ENCODE data around the gene MAP3K20.
"Not testable (repeated sequence)": the region's sequence is repeated elsewhere in the genome, so short reads cannot be mapped to it uniquely, and the experiment has no call there.

MAP3K20 gene

DNA sequence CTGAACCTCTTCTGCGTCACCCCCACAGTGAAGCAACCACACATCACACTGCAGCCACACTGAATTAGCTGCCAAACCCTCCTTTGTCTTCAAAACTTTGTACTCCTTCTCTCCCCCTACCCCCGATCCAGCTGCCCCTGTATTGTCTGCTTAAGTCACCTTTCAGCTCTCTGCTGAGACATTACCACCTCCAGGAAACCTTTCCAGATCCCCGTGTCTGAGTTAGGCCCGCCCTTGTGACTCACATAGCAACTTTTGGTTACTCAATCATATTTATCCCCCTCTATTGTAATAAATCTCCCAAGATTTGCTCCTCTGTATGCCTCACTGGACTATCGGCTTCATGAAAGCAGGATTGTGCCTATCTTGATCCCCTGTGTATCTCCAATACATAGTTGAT lies 196.2 kb downstream of the MAP3K20 start:
- no peaks in the 10 kb centered on the region for H3K27me3 ChIP-seq (ENCODE audit: insufficient read depth, low read depth, severe bottlenecking)
- no peak overlapping the region for H3K4me3 ChIP-seq (ENCODE audit: low read depth, low read length)
- TF ChIP-seq, protein P1, sequence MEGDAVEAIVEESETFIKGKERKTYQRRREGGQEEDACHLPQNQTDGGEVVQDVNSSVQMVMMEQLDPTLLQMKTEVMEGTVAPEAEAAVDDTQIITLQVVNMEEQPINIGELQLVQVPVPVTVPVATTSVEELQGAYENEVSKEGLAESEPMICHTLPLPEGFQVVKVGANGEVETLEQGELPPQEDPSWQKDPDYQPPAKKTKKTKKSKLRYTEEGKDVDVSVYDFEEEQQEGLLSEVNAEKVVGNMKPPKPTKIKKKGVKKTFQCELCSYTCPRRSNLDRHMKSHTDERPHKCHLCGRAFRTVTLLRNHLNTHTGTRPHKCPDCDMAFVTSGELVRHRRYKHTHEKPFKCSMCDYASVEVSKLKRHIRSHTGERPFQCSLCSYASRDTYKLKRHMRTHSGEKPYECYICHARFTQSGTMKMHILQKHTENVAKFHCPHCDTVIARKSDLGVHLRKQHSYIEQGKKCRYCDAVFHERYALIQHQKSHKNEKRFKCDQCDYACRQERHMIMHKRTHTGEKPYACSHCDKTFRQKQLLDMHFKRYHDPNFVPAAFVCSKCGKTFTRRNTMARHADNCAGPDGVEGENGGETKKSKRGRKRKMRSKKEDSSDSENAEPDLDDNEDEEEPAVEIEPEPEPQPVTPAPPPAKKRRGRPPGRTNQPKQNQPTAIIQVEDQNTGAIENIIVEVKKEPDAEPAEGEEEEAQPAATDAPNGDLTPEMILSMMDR (IDR thresholded peaks at IDR 0.05; ENCODE audit: low read depth, low read length): no peak
- no peaks in the 10 kb centered on the region for H3K36me3 ChIP-seq
- no peaks in the 10 kb centered on the region for H3K9me3 ChIP-seq (ENCODE audit: severe bottlenecking)
- H3K27ac ChIP-seq: no peak overlapping the region
- DNase-seq: no peak

DNA sequence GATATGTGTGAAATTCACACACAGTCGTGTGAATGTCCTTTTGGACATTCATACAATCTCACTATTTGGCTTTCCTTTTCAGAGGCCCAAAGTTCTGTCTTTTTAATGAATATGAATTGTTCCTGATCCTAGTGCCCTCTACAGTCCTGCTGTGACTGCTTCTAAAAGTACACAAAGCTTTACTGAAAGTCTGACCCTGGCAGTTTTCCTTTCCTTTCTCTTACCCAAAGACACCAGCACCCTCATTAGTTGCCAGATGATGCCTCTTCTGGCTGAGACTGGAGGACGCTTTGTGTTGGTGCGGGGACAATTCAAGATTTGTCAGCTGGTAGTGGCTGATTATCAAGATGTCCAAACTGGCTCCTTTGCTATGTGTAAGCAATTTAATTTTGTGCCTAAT lies 197.2 kb downstream of the MAP3K20 start:
- Histone ChIP-seq H3K9me3 (ENCODE audit: severe bottlenecking) (no peaks in the 10 kb centered on the region), H3K4me3 (ENCODE audit: low read depth, low read length) (no peak overlapping the region), H3K27me3 (ENCODE audit: insufficient read depth, low read depth, severe bottlenecking) (no peaks in the 10 kb centered on the region), H3K27ac (no peak overlapping the region), H3K36me3 (no peaks in the 10 kb centered on the region)
- DNase-seq: no peak
- TF ChIP-seq, protein P1 (IDR thresholded peaks at IDR 0.05; ENCODE audit: low read depth, low read length): no peak

DNA sequence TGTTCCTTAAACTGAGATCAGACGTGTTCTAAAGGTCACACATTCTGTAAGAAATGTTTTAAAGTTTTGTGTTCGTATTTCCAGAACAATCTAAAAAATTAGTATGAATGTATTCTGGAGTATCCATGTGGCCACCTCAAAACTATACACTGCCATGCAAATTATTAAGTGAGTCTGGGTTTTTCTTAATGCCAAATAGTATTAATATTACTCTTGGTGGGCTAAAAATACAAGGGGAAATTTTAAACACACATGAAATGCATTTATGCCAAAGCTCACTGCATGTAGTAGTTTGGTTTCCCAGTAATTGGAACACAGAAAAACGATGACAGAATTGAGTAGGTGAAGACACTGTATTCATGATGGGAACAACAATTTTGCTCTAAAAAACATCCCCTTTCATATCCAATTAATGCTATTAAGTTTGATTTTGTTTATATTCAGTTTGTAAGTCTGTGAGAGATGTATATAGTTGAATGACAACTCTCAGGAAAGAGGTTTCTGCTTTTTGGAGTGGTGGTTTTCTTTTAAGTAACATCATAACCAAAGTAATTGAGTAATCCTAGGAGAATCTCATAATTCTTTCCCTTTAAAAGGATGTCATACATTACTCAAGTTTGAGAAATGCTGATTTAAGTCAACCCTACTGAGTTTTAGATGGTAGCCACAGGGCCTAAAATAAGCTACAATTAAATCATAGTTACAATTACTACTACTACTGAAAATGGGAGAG lies 203.3 kb downstream of the MAP3K20 start:
- H3K27ac ChIP-seq: no peak overlapping the region
- TF ChIP-seq, protein P1 (IDR thresholded peaks at IDR 0.05; ENCODE audit: low read depth, low read length): no peak
- DNase-seq: no peak

DNA sequence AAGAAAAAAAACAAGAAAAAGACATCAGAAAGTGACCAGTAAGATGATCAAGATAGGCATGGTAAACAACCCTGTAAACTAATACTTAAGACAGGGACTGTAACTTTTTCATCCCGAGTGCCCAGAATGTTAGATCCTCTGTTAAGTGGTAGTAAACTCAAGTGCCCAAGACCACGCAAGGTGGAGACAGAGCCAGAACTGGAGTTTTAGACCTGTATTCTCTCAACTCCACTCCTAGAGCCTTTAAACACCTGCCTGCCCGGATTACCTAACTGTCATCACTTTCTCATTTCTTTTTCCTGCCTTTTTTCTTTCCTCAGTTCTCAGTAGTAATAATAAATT lies 203.9 kb downstream of the MAP3K20 start:
- no peak overlapping the region for H3K27ac ChIP-seq
- DNase-seq: no peak
- no peak overlapping the region for H3K4me3 ChIP-seq (ENCODE audit: low read depth, low read length)
- no peaks in the 10 kb centered on the region for H3K27me3 ChIP-seq (ENCODE audit: insufficient read depth, low read depth, severe bottlenecking)
- TF ChIP-seq, protein P1 (IDR thresholded peaks at IDR 0.05; ENCODE audit: low read depth, low read length): no peak
- H3K36me3 ChIP-seq: no peaks in the 10 kb centered on the region
- H3K9me3 ChIP-seq (ENCODE audit: severe bottlenecking): peaks cover 4% of the 10 kb centered on the region

More for the DNA sequence above, 203.3 kb downstream of the MAP3K20 start:
- Histone ChIP-seq H3K36me3 (no peaks in the 10 kb centered on the region), H3K27me3 (ENCODE audit: insufficient read depth, low read depth, severe bottlenecking) (no peaks in the 10 kb centered on the region), H3K4me3 (ENCODE audit: low read depth, low read length) (no peak overlapping the region), H3K9me3 (ENCODE audit: severe bottlenecking) (peaks cover 4% of the 10 kb centered on the region)

DNA sequence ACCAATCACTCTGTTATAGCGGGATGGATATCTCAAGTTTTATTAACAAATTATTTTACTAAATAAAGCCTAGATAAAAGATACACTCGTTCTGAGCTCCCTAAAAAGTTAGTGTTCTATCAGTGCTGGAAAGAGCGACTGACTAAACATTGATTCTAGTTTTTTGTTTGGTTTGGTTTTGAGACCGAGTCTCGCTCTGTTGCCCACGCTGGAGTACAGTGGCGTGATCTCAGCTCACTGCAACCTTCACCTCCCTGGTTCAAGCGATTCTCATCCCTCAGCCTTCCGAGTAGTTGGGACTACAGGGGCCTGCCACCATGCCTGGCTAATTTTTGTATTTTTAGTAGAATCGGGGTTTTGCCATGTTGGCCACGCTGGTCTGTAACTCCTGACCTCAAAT lies 205.2 kb downstream of the MAP3K20 start:
- no peak overlapping the region for H3K4me3 ChIP-seq (ENCODE audit: low read depth, low read length)
- TF ChIP-seq, protein P1 (IDR thresholded peaks at IDR 0.05; ENCODE audit: low read depth, low read length): no peak
- peaks cover 4% of the 10 kb centered on the region for H3K9me3 ChIP-seq (ENCODE audit: severe bottlenecking)
- H3K27me3 ChIP-seq (ENCODE audit: insufficient read depth, low read depth, severe bottlenecking): no peaks in the 10 kb centered on the region
- no peak for DNase-seq
- H3K27ac ChIP-seq: no peak overlapping the region
- H3K36me3 ChIP-seq: no peaks in the 10 kb centered on the region

DNA sequence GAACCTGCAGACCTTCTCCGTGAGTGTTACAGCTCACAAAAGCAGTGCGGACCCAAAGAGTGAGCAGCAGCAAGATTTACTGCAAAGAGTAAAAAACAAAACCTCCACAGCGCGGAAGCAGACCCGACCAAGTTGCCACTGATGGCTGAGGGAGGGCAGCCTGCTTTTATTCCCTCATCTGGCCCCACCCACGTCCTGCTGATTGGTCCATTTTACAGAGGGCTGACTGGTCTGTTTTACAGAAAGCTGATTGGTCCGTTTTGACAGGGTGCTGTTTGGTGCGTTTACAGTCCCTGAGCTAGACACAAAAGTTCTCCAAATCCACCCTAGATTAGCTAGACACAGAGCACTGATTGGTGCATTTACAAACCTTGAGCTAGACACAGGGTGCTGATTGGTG lies 206.3 kb downstream of the MAP3K20 start:
- not testable (repeated sequence) for H3K27me3 ChIP-seq (ENCODE audit: insufficient read depth, low read depth, severe bottlenecking); DNase-seq; H3K36me3 ChIP-seq; H3K9me3 ChIP-seq (ENCODE audit: severe bottlenecking); H3K27ac ChIP-seq; H3K4me3 ChIP-seq (ENCODE audit: low read depth, low read length)

Measured in WERI-Rb-1 (cell line).